ENCODE data around the gene NEK4.

DNA sequence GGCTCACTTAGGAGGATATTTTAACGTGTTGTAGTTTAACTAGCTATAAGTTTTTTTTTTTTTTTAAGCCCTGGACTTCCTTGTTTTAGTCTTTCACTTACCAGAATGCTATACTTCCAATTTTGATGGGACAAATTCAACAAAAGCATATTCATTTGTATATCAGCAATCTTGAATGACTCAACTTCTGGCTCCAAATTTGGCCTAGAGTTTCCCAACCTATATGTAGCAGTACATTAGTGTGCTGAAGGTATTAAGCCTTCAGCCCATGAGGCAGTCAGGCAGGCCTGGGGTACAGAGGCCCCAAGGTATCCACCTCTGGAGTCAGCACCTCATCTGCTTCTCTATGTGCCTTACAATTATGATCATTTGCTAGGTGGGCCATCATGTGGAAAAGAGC, 90.9 kb downstream of the NEK4 start:
- no peak for TF ChIP-seq POLR2A (IDR thresholded peaks at IDR 0.05; ENCODE audit: low read depth, low read length)
- no peak for TF ChIP-seq SPI1 (IDR thresholded peaks at IDR 0.05; ENCODE audit: low read depth, low read length)
- no peak for TF ChIP-seq TAF1 (IDR thresholded peaks at IDR 0.05; ENCODE audit: low read depth, low read length)
- TF ChIP-seq POLR2AphosphoS5 (IDR thresholded peaks at IDR 0.05; ENCODE audit: low read depth, low read length), result no peak
- no peak for TF ChIP-seq POU2F2 (IDR thresholded peaks at IDR 0.05; ENCODE audit: low read depth, low read length)

Measured in GM12891 (cell line).